ENCODE measurements around the gene MINDY1. TPM values are rescaled to one million over a fixed set of nuclear protein-coding genes. Genes with fewer than 3 reads are reported as not detected.

MINDY1 gene
- total and polyA plus RNA-seq, 9 of the 15 experiments (the other 6 are each of a cell fraction or from before 2014, with no cell fraction given) = 0.49 to 11.0 (median 6.0) TPM

DNA sequence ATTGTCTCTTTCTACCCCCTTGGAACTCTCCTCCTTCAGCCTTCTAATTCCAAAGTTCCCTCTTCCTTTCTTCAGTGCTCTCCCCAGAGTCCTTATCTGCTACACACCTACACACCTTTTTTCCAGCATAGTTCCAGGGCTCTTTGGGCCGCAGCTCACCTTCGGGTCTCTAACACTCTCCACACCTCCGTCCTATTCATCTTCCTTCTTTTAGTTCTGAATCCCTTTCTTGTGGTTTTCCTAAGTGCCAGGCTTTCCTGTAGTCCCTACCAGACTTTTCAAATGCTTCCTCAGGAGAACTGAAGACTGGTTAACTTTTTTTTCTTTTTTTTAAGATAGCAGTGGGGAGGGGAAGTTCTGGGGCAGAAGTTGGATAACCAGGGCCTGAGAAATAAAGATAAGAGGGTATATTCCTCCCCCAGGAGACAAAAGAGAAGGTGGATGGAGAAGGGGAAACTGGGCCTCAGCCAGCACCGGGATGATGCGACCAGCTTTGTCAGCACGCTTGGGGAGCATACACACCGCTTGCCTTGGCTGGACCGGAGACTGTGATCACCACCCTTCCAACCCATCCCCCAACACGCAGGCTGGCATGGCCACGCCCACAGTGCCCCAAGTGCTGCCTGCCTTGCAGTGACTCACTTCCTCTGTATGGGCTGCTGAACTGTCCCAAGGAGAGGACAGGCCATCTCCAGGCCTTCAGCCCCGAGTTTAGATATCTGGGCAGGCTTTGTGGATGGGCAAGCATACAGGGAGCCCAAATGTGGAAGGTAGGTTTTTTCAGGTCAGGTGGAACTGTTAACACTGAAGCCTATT lies 29.6 kb downstream of the MINDY1 start (continued):
- TF ChIP-seq TRIM24 (IDR thresholded peaks at IDR 0.05) = peak; percentile 65 to 80; a peak in 3 of 4 replicates
- peak; percentile 35 to 42; a peak in 1 of 4 replicates for TF ChIP-seq SIN3A (IDR thresholded peaks at IDR 0.05; ENCODE audit: borderline replicate concordance in 2 of 2, control insufficient read depth in 1 of 2, low read depth in 2 of 2, low read length in 2 of 2)
- TF ChIP-seq TAF15 (IDR thresholded peaks at IDR 0.05; ENCODE audit: low read depth, low read length) = no peak
- TF ChIP-seq ZNF133 (CRISPR knock-in tag; IDR thresholded peaks at IDR 0.05) = no peak
- TF ChIP-seq ZNF699 (CRISPR knock-in tag; IDR thresholded peaks at IDR 0.05; ENCODE audit: insufficient replicate concordance) = no peak
- TF ChIP-seq, protein P1, sequence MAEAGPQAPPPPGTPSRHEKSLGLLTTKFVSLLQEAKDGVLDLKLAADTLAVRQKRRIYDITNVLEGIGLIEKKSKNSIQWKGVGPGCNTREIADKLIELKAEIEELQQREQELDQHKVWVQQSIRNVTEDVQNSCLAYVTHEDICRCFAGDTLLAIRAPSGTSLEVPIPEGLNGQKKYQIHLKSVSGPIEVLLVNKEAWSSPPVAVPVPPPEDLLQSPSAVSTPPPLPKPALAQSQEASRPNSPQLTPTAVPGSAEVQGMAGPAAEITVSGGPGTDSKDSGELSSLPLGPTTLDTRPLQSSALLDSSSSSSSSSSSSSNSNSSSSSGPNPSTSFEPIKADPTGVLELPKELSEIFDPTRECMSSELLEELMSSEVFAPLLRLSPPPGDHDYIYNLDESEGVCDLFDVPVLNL (CRISPR knock-in tag; IDR thresholded peaks at IDR 0.05; ENCODE audit: low read depth) = no peak
- TF ChIP-seq, protein P2, sequence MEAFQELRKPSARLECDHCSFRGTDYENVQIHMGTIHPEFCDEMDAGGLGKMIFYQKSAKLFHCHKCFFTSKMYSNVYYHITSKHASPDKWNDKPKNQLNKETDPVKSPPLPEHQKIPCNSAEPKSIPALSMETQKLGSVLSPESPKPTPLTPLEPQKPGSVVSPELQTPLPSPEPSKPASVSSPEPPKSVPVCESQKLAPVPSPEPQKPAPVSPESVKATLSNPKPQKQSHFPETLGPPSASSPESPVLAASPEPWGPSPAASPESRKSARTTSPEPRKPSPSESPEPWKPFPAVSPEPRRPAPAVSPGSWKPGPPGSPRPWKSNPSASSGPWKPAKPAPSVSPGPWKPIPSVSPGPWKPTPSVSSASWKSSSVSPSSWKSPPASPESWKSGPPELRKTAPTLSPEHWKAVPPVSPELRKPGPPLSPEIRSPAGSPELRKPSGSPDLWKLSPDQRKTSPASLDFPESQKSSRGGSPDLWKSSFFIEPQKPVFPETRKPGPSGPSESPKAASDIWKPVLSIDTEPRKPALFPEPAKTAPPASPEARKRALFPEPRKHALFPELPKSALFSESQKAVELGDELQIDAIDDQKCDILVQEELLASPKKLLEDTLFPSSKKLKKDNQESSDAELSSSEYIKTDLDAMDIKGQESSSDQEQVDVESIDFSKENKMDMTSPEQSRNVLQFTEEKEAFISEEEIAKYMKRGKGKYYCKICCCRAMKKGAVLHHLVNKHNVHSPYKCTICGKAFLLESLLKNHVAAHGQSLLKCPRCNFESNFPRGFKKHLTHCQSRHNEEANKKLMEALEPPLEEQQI (IDR thresholded peaks at IDR 0.05) = no peak
- TF ChIP-seq, protein P3, sequence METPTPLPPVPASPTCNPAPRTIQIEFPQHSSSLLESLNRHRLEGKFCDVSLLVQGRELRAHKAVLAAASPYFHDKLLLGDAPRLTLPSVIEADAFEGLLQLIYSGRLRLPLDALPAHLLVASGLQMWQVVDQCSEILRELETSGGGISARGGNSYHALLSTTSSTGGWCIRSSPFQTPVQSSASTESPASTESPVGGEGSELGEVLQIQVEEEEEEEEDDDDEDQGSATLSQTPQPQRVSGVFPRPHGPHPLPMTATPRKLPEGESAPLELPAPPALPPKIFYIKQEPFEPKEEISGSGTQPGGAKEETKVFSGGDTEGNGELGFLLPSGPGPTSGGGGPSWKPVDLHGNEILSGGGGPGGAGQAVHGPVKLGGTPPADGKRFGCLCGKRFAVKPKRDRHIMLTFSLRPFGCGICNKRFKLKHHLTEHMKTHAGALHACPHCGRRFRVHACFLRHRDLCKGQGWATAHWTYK (CRISPR knock-in tag; IDR thresholded peaks at IDR 0.05) = 0 out of 2 replicates have a peak, but pooled peaks have one; percentile 69
- no peak for TF ChIP-seq PRMT5 (CRISPR knock-in tag; IDR thresholded peaks at IDR 0.05)
- TF ChIP-seq, protein P4, sequence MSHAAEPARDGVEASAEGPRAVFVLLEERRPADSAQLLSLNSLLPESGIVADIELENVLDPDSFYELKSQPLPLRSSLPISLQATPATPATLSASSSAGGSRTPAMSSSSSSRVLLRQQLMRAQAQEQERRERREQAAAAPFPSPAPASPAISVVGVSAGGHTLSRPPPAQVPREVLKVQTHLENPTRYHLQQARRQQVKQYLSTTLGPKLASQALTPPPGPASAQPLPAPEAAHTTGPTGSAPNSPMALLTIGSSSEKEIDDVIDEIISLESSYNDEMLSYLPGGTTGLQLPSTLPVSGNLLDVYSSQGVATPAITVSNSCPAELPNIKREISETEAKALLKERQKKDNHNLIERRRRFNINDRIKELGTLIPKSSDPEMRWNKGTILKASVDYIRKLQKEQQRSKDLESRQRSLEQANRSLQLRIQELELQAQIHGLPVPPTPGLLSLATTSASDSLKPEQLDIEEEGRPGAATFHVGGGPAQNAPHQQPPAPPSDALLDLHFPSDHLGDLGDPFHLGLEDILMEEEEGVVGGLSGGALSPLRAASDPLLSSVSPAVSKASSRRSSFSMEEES (CRISPR knock-in tag; IDR thresholded peaks at IDR 0.05) = no peak
- TF ChIP-seq, protein P5, sequence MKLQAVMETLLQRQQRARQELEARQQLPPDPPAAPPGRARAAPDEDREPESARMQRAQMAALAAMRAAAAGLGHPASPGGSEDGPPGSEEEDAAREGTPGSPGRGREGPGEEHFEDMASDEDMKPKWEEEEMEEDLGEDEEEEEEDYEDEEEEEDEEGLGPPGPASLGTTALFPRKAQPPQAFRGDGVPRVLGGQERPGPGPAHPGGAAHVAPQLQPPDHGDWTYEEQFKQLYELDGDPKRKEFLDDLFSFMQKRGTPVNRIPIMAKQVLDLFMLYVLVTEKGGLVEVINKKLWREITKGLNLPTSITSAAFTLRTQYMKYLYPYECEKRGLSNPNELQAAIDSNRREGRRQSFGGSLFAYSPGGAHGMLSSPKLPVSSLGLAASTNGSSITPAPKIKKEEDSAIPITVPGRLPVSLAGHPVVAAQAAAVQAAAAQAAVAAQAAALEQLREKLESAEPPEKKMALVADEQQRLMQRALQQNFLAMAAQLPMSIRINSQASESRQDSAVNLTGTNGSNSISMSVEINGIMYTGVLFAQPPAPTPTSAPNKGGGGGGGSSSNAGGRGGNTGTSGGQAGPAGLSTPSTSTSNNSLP (IDR thresholded peaks at IDR 0.05; ENCODE audit: borderline replicate concordance, low read depth, low read length) = peak; percentile 34; the same call in 1 of the 2 replicates
- no peak for TF ChIP-seq CAMTA2 (CRISPR knock-in tag; conservative IDR thresholded peaks at IDR 0.05)
- TF ChIP-seq PHB (CRISPR knock-in tag; IDR thresholded peaks at IDR 0.05) = no peak
- peak; percentile 63; the same call in 1 of the 2 replicates for TF ChIP-seq THRAP3 (IDR thresholded peaks at IDR 0.05; ENCODE audit: borderline replicate concordance)
- peak; percentile 82 for TF ChIP-seq LCOR (CRISPR knock-in tag; IDR thresholded peaks at IDR 0.05)
- TF ChIP-seq SMARCC2 (IDR thresholded peaks at IDR 0.05; ENCODE audit: low read depth) = peak; percentile 96
- no peak for TF ChIP-seq KLF10 (CRISPR knock-in tag; IDR thresholded peaks at IDR 0.05)
- TF ChIP-seq RCOR1 (IDR thresholded peaks at IDR 0.05; ENCODE audit: borderline replicate concordance in 1 of 2, low read depth in 2 of 2, low read length in 2 of 2) = peak; percentile 65 to 95; a peak in 3 of 4 replicates
- no peak for TF ChIP-seq NELFE (IDR thresholded peaks at IDR 0.05; ENCODE audit: insufficient read depth, insufficient read length)

All from K562 (cell line).